CD4-positive, alpha-beta T cell (primary cell): ENCODE measurements around the gene MEG3. TPM values are rescaled to one million over a fixed set of nuclear protein-coding genes. Genes with fewer than 3 reads are reported as not detected.

Source experiments
- ATAC-seq: fragments of 200-7000 bp; cut with Tn5 transposase; one replicate; pipeline ENCODE4 v1.10.0; 2022; ENCODE audit warnings: mild to moderate bottlenecking; ENCODE audit not compliant: poor library complexity
- CTCF ChIA-PET: fragments of 350-600 bp; sonication (Branson Sonifier 250); formaldehyde crosslinking; loops from one replicate; lab custom pipeline; 2021; ENCODE audit warnings: antibody characterized with exemption, inconsistent platforms; lab: Charles Lee
- POLR2A ChIA-PET: fragments of 350-600 bp; sonication (Branson Sonifier 250); formaldehyde crosslinking; loops from one replicate; lab custom pipeline; 2021; ENCODE audit warnings: antibody characterized with exemption, inconsistent platforms; lab: Charles Lee
- DNase-seq, 14 experiments: peaks; one replicate each; pipeline ENCODE4 v3.0.0-alpha.2; 2013 to 2020; ENCODE audit warnings: mixed read lengths in 2 of 14
- H3K27ac ChIP-seq, 2 donors: one replicate each; pipeline versions ENCODE4 v1.5.1 to v1.7.0; 2013; ENCODE audit warnings: low read length in 2 of 2, low read depth in 1 of 2, mild to moderate bottlenecking in 1 of 2
- H3K27me3 ChIP-seq, 2 experiments: 1 replicate in 1 of 2; 2 replicates in 1 of 2; pipeline versions ENCODE4 v1.6.1 to v1.7.0; 2013; ENCODE audit warnings: low read length in 2 of 2, control low read depth in 1 of 2, mild to moderate bottlenecking in 1 of 2, moderate library complexity in 1 of 2; ENCODE audit not compliant: insufficient read depth in 2 of 2, control insufficient read depth in 1 of 2
- H3K36me3 ChIP-seq: one replicate; pipeline ENCODE4 v1.6.1; 2013; ENCODE audit warnings: low read length, control low read depth; ENCODE audit not compliant: insufficient read depth
- H3K4me1 ChIP-seq: one replicate; pipeline ENCODE4 v1.6.1; 2013; ENCODE audit warnings: low read length, control low read depth; ENCODE audit not compliant: insufficient read depth
- H3K4me3 ChIP-seq: one replicate; pipeline ENCODE4 v1.5.1; 2013; ENCODE audit warnings: mild to moderate bottlenecking, low read length, moderate library complexity
- H3K9me3 ChIP-seq, 2 experiments: 1 replicate in 1 of 2; 2 replicates in 1 of 2; pipeline versions ENCODE4 v1.6.1 to v1.7.0; 2013; ENCODE audit warnings: low read length in 2 of 2, mild to moderate bottlenecking in 2 of 2, control low read depth in 1 of 2, moderate library complexity in 1 of 2; ENCODE audit not compliant: control insufficient read depth in 1 of 2, insufficient read depth in 1 of 2
- H3K27ac Mint-ChIP-seq: one replicate; pipeline ENCODE4 v1.8.0; 2020; ENCODE audit warnings: mixed read lengths
- H3K27me3 Mint-ChIP-seq: one replicate; pipeline ENCODE4 v1.8.0; 2021; ENCODE audit warnings: mixed read lengths
- H3K36me3 Mint-ChIP-seq: one replicate; pipeline ENCODE4 v1.8.0; 2021; ENCODE audit warnings: low read depth, mixed read lengths
- H3K4me1 Mint-ChIP-seq: one replicate; pipeline ENCODE4 v1.8.0; 2021; ENCODE audit warnings: low read depth, mixed read lengths
- H3K4me3 Mint-ChIP-seq: one replicate; pipeline ENCODE4 v1.8.0; 2020; ENCODE audit warnings: mild to moderate bottlenecking, mixed read lengths
- H3K9me3 Mint-ChIP-seq: one replicate; pipeline ENCODE4 v1.8.0; 2020; ENCODE audit warnings: mixed read lengths
- CTCF ChIP-seq: fragments of 200-600 bp; IDR thresholded peaks from one replicate; pipeline ENCODE4 v1.8.0; 2022; ENCODE audit warnings: antibody characterized with exemption, mild to moderate bottlenecking
- intact Hi-C, 2 experiments: fragments of 100-400 bp; cut with DNase I in 1 of 2; cut with micrococcal nuclease in 1 of 2; formaldehyde crosslinking; loops; one replicate each; pipeline versions ENCODE4 v1.15.1 to v1.9.0; 2023 to 2025; cut with DNase I, micrococcal nuclease
- total RNA-seq, 174 experiments: library from RNA in 2 of 174; stranded (reverse) in 2 of 174; gene quantifications; one replicate each; pipeline ENCODE4 v1.2.3 and lab custom pipeline; 2021 to 2026

Gene MEG3
- total RNA-seq, 2 experiments from 2014 or later, result not detected

DNA sequence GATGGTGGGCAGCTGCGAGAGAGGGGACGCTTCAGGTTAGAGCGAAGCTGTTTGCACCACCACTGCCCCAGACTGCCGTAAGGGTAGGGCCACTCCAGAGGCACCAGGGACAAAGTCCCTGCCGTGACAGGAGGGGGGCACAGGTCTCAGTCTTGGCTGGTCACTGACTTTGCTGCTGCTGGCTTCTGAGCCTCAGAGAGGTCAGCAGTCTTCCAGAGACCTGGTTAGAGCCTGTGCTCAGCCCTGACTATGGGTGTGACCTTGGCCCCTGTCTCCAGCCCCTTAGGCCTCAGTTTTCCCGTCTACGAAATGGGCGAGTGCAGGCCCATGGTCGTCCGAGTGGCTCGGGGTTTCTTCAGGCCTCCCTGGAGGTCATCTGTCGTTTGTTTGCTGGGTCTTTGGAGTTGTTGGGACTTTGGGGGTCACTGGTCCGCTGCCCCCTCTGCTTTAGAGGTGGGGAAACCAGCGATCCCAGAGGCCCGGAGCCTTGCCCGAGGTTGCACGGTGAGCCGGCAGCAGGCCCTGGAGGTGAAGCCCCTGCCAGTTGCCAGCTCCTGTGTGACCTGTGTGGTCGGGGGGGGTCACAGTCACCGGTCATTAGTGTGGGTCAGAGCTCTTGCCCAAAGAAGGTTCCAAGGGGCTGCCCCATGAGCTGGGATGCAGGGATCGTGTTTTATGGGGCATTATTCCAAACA, 15.3 kb downstream of the MEG3 start:
- intact Hi-C loops, result no loop called here
- CTCF ChIA-PET, result interaction anchor here (0.5 kb wide), 1 partner anchor 319 kb away, joined by 3 read pairs; no protein-coding TSS in a partner anchor
- no peaks in the 10 kb centered on the region for H3K4me1 Mint-ChIP-seq

DNA sequence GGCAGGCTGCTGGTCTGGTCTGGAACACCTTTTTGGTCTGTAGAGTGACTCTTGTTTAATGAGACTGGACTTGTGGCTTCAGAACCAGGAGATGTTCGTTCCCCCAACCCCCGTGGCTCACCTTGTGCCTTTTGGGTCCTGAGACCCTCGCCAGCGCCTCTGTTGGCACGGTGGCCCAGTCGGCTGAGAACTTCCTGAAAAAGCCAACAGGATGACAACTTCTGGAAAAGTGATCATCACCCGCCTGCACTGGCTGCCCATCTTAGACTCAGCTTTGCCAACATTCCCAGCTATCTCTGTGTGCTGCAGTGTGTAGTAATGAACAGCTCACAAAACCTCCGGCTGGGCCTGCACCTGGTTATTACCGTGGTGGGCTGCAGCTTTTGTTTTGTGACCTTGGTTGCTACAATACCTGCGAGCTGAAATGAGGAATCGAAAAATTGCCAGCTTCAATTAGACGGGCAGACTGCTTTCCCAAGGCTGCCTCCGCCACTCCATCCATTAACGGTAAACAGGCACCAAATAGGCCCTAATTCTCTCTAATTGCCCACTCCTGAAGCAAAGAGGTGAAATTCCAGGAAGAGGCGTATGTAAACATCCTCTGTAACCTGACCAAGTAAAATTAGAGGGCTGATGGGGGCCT, 16.0 kb downstream of the MEG3 start:
- no peak overlapping the region for H3K4me3 Mint-ChIP-seq
- H3K27me3 ChIP-seq, result no peaks in the 10 kb centered on the region
- H3K4me3 ChIP-seq, result no peak overlapping the region
- H3K4me1 Mint-ChIP-seq, result no peaks in the 10 kb centered on the region
- POLR2A ChIA-PET, result no interaction called here
- no peaks in the 10 kb centered on the region for H3K36me3 ChIP-seq
- ATAC-seq (no peak), DNase-seq (no peak)
- no peak overlapping the region for H3K27ac ChIP-seq
- no peak overlapping the region for H3K27ac Mint-ChIP-seq
- no peaks in the 10 kb centered on the region for H3K9me3 ChIP-seq
- TF ChIP-seq CTCF, result no peak
- H3K27me3 Mint-ChIP-seq, result no peaks in the 10 kb centered on the region
- H3K4me1 ChIP-seq, result no peaks in the 10 kb centered on the region
- intact Hi-C loops, result no loop called here
- H3K36me3 Mint-ChIP-seq, result no peaks in the 10 kb centered on the region
- H3K9me3 Mint-ChIP-seq, result no peaks in the 10 kb centered on the region
- CTCF ChIA-PET, result interaction anchor here (0.5 to 0.7 kb wide), 2 partner anchors 9 to 318 kb away, joined by 3 read pairs; no protein-coding TSS in a partner anchor

More for the DNA sequence above, 15.3 kb downstream of the MEG3 start:
- Histone ChIP-seq H3K27ac (no peak overlapping the region), H3K9me3 (no peaks in the 10 kb centered on the region), H3K4me1 (no peaks in the 10 kb centered on the region), H3K36me3 (no peaks in the 10 kb centered on the region), H3K27me3 (no peaks in the 10 kb centered on the region), H3K4me3 (no peak overlapping the region)
- no peak for TF ChIP-seq CTCF
- no peak overlapping the region for H3K4me3 Mint-ChIP-seq
- no peaks in the 10 kb centered on the region for H3K9me3 Mint-ChIP-seq
- no peaks in the 10 kb centered on the region for H3K27me3 Mint-ChIP-seq
- DNase-seq, result no peak
- no peak for ATAC-seq
- POLR2A ChIA-PET, result no interaction called here
- no peak overlapping the region for H3K27ac Mint-ChIP-seq
- no peaks in the 10 kb centered on the region for H3K36me3 Mint-ChIP-seq

GRCh38 chr14:100842799-100843198, 16.9 kb downstream of the MEG3 start:
- Mint-ChIP-seq H3K27ac (no peak overlapping the region), H3K9me3 (no peaks in the 10 kb centered on the region), H3K4me3 (no peak overlapping the region), H3K36me3 (no peaks in the 10 kb centered on the region), H3K4me1 (no peaks in the 10 kb centered on the region), H3K27me3 (no peaks in the 10 kb centered on the region)
- no peaks in the 10 kb centered on the region for H3K36me3 ChIP-seq
- ChIA-PET CTCF (interaction anchor here (0.7 kb wide), 1 partner anchor 8 kb away, joined by 3 read pairs; no protein-coding TSS in a partner anchor), POLR2A (no interaction called here)
- H3K4me1 ChIP-seq, result no peaks in the 10 kb centered on the region
- no peaks in the 10 kb centered on the region for H3K9me3 ChIP-seq
- ATAC-seq, result no peak
- intact Hi-C loops, result no loop called here
- no peak overlapping the region for H3K27ac ChIP-seq
- H3K4me3 ChIP-seq, result no peak overlapping the region
- TF ChIP-seq CTCF, result no peak
- DNase-seq, result no peak
- H3K27me3 ChIP-seq, result no peaks in the 10 kb centered on the region
